ENCODE data around the gene MT1A. TPM values are rescaled to one million over a fixed set of nuclear protein-coding genes. Genes with fewer than 3 reads are reported as not detected.

Gene MT1A
- total and polyA plus RNA-seq, 2 donors (not counting 3 experiments of a cell fraction or from before 2014, with no cell fraction given) = 6.5 to 8.4 TPM

GRCh38 chr16:56635441-56635967, 3.0 kb upstream of the MT1A start:
- H2AFZ ChIP-seq (ENCODE audit: low read depth, low read length) = peak overlapping the region; percentile 83

DNA sequence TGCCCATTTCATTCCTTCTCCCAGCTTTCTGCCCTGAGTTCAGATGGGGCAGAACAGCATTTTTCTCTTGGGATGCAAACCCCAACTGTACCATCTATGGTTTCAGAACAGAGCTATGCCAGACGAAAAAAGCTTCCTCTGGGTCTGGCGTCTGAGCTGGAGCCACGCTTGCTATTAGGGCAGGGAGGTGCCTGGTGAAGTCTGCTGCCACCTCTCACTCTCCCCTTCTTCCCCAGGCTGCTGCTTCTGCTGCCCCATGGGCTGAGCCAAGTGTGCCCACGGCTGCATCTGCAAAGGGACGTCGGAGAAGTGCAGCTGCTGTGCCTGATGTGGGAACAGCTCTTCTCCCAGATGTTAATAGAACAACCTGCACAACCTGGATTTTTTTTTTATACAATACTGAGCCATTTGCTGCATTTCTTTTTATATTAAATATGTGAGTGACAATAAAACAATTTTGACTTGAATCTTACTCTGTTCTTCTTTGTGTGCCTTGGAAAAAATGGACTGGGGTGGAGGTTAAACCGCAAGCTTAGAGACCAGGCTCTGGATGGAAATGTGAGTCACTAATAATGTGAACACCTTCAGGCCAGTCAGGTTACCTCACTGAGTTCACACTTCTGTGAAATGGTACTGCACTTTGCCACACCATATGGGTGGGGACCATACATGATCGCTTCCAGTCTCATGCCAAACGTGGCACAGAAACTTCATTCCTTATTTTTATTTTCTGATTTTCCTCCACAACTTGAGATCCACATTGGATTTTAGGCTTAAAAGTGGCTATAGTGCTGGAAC, 1.7 kb upstream of the MT1A start:
- Histone ChIP-seq H3K79me2 (ENCODE audit: control insufficient read depth, insufficient read depth, low read length) (no peaks in the 10 kb centered on the region), H3K9me3 (replicated peaks; ENCODE audit: control insufficient read depth, insufficient read depth, low read length) (no peaks in the 10 kb centered on the region), H3K4me2 (ENCODE audit: insufficient read depth, low read length) (no peak overlapping the region), H3K9me1 (replicated peaks; ENCODE audit: control insufficient read depth, extremely low read depth, insufficient read depth, low read length) (no peaks in the 10 kb centered on the region), H3K4me3 (replicated peaks in 1 of 3; ENCODE audit: insufficient read depth in 1 of 3, low read depth in 1 of 3, low read length in 3 of 3) (no peak overlapping the region), H3K27ac (ENCODE audit: insufficient read depth, low read depth, low read length) (no peak overlapping the region), H4K20me1 (replicated peaks; ENCODE audit: control insufficient read depth, extremely low read depth, insufficient read depth, low read length) (no peaks in the 10 kb centered on the region), H3K27me3 (ENCODE audit: control insufficient read depth in 2 of 2, insufficient read depth in 2 of 2, low read length in 2 of 2) (peaks cover 34 to 39% of the 10 kb centered on the region in 2 experiments), H2AFZ (ENCODE audit: low read depth, low read length) (no peak overlapping the region), H3K9ac (replicated peaks; ENCODE audit: extremely low read depth, insufficient read depth, low read length) (no peak overlapping the region), H3K4me1 (ENCODE audit: control insufficient read depth, extremely low read depth, insufficient read depth, low read length) (peaks cover 19% of the 10 kb centered on the region), H3K36me3 (ENCODE audit: control insufficient read depth in 2 of 2, extremely low read depth in 1 of 2, insufficient read depth in 2 of 2, low read length in 2 of 2) (no peaks in the 10 kb centered on the region)
- CTCF ChIA-PET = interaction anchor here (0.6 to 1.3 kb wide), 4 partner anchors 10 to 60 kb away, joined by 3 to 4 read pairs (median 3); no protein-coding TSS in a partner anchor
- intact Hi-C loops (cut with micrococcal nuclease) (no loop called here), dilution Hi-C loops (cut with MboI; ENCODE audit: extremely low pct_ligation_motif_present, low sequenced_read_pairs) (no loop called here)
- FAIRE-seq (peak; percentile 42), DNase-seq (ENCODE audit: low read depth, low spot score) (no peak)
- POLR2A ChIA-PET = interaction anchor here (2.1 kb wide), 1 partner anchor 12 kb away, joined by 6 read pairs; the partner anchor contains the start of gene MT1E
- TF ChIP-seq, protein P1, sequence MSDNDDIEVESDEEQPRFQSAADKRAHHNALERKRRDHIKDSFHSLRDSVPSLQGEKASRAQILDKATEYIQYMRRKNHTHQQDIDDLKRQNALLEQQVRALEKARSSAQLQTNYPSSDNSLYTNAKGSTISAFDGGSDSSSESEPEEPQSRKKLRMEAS (IDR thresholded peaks at IDR 0.05; ENCODE audit: insufficient read depth, insufficient read length) = no peak
- TF ChIP-seq POLR2AphosphoS5 (IDR thresholded peaks at IDR 0.05; ENCODE audit: insufficient read depth, low read depth, low read length) (no peak), JUN (IDR thresholded peaks at IDR 0.05; ENCODE audit: borderline replicate concordance, insufficient read depth, insufficient read length, low read depth) (no peak), EZH2 (IDR thresholded peaks at IDR 0.05; ENCODE audit: borderline replicate concordance, low read depth, low read length, severe bottlenecking) (no peak), GATA2 (IDR thresholded peaks at IDR 0.05; ENCODE audit: insufficient read depth, insufficient read length, low read depth, low read length) (no peak), MYC (IDR thresholded peaks at IDR 0.05; ENCODE audit: low read depth, low read length) (no peak), POLR2A (IDR thresholded peaks at IDR 0.05; ENCODE audit: low read depth, low read length) (no peak), FOS (IDR thresholded peaks at IDR 0.05; ENCODE audit: borderline replicate concordance, insufficient read depth, low read length) (no peak), CTCF (IDR thresholded peaks at IDR 0.05; ENCODE audit: extremely low read depth in 1 of 2, insufficient read depth in 1 of 2, low read depth in 1 of 2, low read length in 2 of 2) (no peak)
- BruUV-seq (replicated peaks) = no TSS peak

More at GRCh38 chr16:56635441-56635967, 3.0 kb upstream of the MT1A start:
- BruUV-seq (replicated peaks) = no TSS peak
- FAIRE-seq (no peak), DNase-seq (ENCODE audit: low read depth, low spot score) (no peak)
- CTCF ChIA-PET = interaction anchor here (0.7 kb wide), 1 partner anchor 32 kb away, joined by 3 read pairs; no protein-coding TSS in a partner anchor
- Histone ChIP-seq H3K27me3 (ENCODE audit: control insufficient read depth in 2 of 2, insufficient read depth in 2 of 2, low read length in 2 of 2) (peaks cover 34 to 39% of the 10 kb centered on the region in 2 experiments), H3K27ac (ENCODE audit: insufficient read depth, low read depth, low read length) (no peak overlapping the region), H3K4me3 (replicated peaks in 1 of 3; ENCODE audit: insufficient read depth in 1 of 3, low read depth in 1 of 3, low read length in 3 of 3) (peak overlapping the region in 1 of 3 experiments; percentile 21), H3K9me3 (replicated peaks; ENCODE audit: control insufficient read depth, insufficient read depth, low read length) (no peaks in the 10 kb centered on the region), H3K9me1 (replicated peaks; ENCODE audit: control insufficient read depth, extremely low read depth, insufficient read depth, low read length) (no peaks in the 10 kb centered on the region), H4K20me1 (replicated peaks; ENCODE audit: control insufficient read depth, extremely low read depth, insufficient read depth, low read length) (no peaks in the 10 kb centered on the region), H3K4me2 (ENCODE audit: insufficient read depth, low read length) (peak overlapping the region; percentile 72), H3K79me2 (ENCODE audit: control insufficient read depth, insufficient read depth, low read length) (no peaks in the 10 kb centered on the region), H3K4me1 (ENCODE audit: control insufficient read depth, extremely low read depth, insufficient read depth, low read length) (peaks cover 19% of the 10 kb centered on the region), H3K36me3 (ENCODE audit: control insufficient read depth in 2 of 2, extremely low read depth in 1 of 2, insufficient read depth in 2 of 2, low read length in 2 of 2) (no peaks in the 10 kb centered on the region), H3K9ac (replicated peaks; ENCODE audit: extremely low read depth, insufficient read depth, low read length) (no peak overlapping the region)
- dilution Hi-C loops (cut with MboI; ENCODE audit: extremely low pct_ligation_motif_present, low sequenced_read_pairs) = no loop called here
- intact Hi-C loops (cut with micrococcal nuclease) = loop anchor here (2.0 kb wide), 1 partner anchor 23 kb away; no protein-coding TSS in a partner anchor
- POLR2A ChIA-PET = interaction anchor here (2.1 kb wide), 1 partner anchor 10 kb away, joined by 6 read pairs; the partner anchor contains the start of gene MT1E
- TF ChIP-seq, protein P1 (IDR thresholded peaks at IDR 0.05; ENCODE audit: insufficient read depth, insufficient read length) = peak; percentile 11
- TF ChIP-seq GATA2 (IDR thresholded peaks at IDR 0.05; ENCODE audit: insufficient read depth, insufficient read length, low read depth, low read length) (no peak), EZH2 (IDR thresholded peaks at IDR 0.05; ENCODE audit: borderline replicate concordance, low read depth, low read length, severe bottlenecking) (peak; percentile 92)
